ENCODE data around the gene DPY19L1.
A peak's percentile ranks its signal among the peaks of the same experiment; 100 is the strongest.
"Not testable (repeated sequence)": the region's sequence is repeated elsewhere in the genome, so short reads cannot be mapped to it uniquely, and the experiment has no call there.

Gene DPY19L1

GRCh38 chr7:35004531-35005095 lies 32.7 kb downstream of the DPY19L1 start:
- TF ChIP-seq, protein P1, sequence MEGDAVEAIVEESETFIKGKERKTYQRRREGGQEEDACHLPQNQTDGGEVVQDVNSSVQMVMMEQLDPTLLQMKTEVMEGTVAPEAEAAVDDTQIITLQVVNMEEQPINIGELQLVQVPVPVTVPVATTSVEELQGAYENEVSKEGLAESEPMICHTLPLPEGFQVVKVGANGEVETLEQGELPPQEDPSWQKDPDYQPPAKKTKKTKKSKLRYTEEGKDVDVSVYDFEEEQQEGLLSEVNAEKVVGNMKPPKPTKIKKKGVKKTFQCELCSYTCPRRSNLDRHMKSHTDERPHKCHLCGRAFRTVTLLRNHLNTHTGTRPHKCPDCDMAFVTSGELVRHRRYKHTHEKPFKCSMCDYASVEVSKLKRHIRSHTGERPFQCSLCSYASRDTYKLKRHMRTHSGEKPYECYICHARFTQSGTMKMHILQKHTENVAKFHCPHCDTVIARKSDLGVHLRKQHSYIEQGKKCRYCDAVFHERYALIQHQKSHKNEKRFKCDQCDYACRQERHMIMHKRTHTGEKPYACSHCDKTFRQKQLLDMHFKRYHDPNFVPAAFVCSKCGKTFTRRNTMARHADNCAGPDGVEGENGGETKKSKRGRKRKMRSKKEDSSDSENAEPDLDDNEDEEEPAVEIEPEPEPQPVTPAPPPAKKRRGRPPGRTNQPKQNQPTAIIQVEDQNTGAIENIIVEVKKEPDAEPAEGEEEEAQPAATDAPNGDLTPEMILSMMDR (IDR thresholded peaks at IDR 0.05; ENCODE audit: control insufficient read depth, extremely low read depth, insufficient read depth) = no peak
- H3K4me3 ChIP-seq (ENCODE audit: low read depth, low read length) = no peak overlapping the region
- DNase-seq (ENCODE audit: low read depth) = no peak

DNA sequence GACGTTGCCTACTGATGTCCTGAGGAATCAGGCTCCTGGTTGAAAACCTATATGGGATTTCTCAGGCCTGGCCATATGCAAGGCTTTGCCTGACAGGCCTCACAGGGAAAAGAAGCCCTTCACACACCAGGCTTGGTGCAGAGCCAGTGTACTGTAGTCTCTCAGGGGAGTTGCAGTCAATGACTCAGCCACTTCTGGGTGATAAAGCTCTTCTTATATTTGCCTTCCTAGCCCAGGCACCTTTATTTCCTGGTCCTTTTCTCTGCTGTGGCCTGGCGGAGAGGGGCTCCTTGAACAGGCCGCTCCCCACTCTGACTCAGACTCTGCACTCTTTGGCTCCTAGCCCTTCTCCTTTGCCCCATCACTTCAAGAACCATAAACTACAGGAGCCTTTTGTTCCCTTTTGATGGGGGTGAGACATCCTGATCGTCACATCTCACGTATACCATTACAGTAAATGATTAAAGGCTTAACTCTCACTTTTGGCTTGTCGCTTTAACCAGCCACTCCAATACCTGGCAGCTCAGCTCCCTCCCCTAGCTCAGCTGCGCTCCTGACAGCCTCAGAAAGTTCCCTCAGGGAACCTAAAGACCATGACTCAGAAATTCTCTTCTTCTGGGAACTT lies 33.5 kb downstream of the DPY19L1 start:
- peak; percentile 49 for DNase-seq (ENCODE audit: low read depth)
- TF ChIP-seq, protein P1 (IDR thresholded peaks at IDR 0.05; ENCODE audit: control insufficient read depth, extremely low read depth, insufficient read depth) = no peak
- H3K4me3 ChIP-seq (ENCODE audit: low read depth, low read length) = no peak overlapping the region

DNA sequence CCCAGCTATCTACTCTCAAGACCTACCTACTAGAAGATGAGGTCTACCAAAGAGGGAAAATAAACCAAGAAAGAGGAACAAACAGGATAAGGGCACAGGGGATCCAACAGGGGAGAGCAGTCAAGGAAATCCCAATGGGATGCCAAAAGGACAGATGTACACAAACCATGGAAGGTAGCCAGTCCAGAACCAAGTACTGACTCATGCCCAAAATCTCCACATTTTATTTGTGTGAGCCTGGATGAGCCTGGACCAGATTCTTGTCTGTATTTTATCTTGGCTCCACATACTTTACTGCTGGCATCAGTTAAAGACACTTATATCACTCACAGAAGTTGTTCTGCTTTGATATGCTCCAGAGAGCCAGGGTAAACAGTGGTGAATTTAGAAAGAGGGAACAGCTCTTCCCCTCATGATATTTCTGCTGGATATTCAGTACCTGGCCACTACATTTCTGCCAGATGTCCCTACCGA lies 34.1 kb downstream of the DPY19L1 start:
- DNase-seq (ENCODE audit: low read depth); H3K4me3 ChIP-seq (ENCODE audit: low read depth, low read length): not testable (repeated sequence)

DNA sequence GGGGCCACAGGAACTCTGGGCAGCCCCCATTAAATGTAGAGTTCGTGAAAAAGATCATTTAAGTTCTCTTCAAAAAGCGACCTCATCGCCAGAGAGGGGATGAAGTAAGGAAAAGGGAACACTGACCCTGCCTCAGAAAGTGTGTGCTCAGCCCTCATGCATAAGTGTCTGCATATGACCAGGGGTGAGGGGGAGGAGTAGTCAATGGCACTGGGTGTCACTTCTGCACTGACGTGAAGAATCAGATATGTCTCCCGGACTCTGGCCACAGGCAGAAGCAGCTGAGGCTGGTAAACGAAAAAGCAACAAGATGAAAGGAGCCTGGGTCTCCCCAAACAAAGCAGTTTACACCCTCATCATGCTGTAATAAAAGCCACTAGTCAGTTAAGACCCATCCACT lies 39.0 kb downstream of the DPY19L1 start:
- DNase-seq (ENCODE audit: low read depth); H3K4me3 ChIP-seq (ENCODE audit: low read depth, low read length): not testable (repeated sequence)

GRCh38 chr7:34996423-34997090 lies 40.7 kb downstream of the DPY19L1 start:
- not testable (repeated sequence) for H3K4me3 ChIP-seq (ENCODE audit: low read depth, low read length); DNase-seq (ENCODE audit: low read depth)

DNA sequence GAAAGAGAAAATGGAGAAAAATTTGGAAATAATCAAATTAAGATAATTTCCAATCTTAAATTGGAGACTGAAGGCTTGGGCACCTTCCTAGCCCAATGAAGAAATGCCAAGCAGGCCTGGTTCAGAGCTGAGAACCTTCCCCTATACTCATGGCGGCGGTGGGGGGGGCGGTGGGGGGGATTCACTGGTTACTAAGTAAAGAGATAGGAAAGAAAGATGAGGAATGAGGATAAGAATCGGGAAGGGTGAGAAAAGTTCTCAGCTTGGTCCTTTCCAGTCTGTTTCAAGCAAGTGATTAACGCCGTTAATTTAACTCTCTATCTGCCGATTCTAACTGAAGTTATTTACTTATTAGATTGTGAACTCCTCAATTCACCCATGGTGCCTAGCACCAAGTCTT lies 41.5 kb downstream of the DPY19L1 start:
- DNase-seq (ENCODE audit: low read depth) = no peak
- H3K4me3 ChIP-seq (ENCODE audit: low read depth, low read length) = no peak overlapping the region
- TF ChIP-seq, protein P1 (IDR thresholded peaks at IDR 0.05; ENCODE audit: control insufficient read depth, extremely low read depth, insufficient read depth) = no peak

DNA sequence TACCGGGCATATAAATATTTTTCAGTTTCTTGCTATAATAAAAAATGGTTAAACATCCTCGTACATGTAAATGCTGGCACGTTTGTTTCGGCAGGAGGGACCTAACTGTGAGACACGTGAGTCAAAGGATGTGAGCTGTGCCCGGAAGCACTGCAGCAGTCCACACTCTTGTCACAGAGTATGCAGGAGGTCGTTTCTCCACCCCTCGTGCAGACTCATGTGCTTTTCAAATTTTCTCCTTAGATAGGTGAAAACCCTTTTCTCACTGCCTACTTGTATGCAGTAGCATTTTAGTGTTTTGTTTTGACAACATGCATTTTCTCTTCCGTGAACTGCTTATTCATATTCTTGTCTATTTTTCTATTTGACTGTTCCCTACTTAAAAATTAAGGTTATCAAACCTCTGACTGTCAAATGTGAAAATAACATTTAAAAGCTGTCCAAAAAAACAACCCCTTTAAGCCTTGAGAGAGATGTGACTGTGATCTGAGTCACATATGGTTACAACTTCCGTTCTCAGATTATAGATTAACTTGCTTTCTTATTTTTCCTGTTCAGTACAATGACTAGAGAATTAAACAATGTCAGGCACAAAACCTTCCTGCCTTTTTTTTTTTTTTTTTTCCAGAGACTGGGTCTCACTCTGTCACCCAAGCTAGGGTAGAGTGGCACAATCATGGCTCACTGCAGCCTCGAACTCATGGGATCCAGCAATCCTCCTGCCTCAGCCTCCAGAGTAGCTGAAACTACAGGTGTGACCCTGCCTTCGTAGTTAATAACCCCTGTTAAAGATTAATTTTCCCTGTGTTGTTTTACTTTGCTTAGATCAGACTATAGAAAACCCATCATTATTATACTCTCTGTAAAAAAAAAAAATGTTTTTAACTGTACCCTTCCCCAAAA lies 45.1 kb downstream of the DPY19L1 start:
- H3K4me3 ChIP-seq (ENCODE audit: low read depth, low read length) = no peak overlapping the region
- TF ChIP-seq, protein P1 (IDR thresholded peaks at IDR 0.05; ENCODE audit: control insufficient read depth, extremely low read depth, insufficient read depth) = no peak
- no peak for DNase-seq (ENCODE audit: low read depth)

GRCh38 chr7:34988442-34989125 lies 48.7 kb downstream of the DPY19L1 start:
- H3K4me3 ChIP-seq (ENCODE audit: low read depth, low read length); DNase-seq (ENCODE audit: low read depth): not testable (repeated sequence)

DNA sequence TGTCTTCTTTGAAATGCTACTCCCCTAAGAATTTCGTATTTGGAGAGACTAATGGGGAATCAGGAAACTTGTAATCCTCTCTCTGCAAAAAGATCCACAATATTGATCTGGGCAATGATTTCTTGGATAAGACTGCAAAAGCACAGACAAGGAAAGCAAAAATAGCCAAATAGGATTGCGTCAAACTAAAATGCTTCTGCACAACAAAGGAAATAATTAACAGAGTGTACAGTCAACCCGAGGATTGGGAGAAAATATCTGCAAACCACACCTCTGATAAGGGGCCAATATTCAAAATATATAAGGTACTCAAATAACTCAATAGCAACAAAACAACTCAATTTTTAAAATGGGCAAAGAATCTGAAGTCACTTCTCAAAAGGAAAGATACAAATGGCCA lies 52.1 kb downstream of the DPY19L1 start:
- not testable (repeated sequence) for DNase-seq (ENCODE audit: low read depth)

DNA sequence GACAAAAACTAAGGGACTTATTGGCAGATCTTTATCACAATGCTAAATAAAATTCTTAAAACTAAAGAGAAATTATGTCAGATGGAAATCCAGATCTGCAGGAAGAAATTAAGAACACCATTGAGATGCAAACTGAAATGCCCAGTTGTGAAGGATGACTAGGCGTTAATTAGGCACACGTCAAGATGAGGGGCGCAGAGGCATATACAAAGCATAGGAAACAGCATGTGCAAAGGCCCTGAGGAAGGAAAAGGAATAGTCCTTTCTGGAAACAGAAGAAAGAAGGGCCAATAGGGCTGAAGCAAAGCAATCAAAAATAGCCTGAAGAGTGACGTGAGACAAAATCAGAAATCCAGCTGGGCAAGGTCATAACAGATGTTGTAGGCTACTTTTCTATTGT lies 53.1 kb downstream of the DPY19L1 start:
- DNase-seq (ENCODE audit: low read depth); H3K4me3 ChIP-seq (ENCODE audit: low read depth, low read length): not testable (repeated sequence)

More for the DNA sequence above, 52.1 kb downstream of the DPY19L1 start:
- not testable (repeated sequence) for H3K4me3 ChIP-seq (ENCODE audit: low read depth, low read length)

All from LNCaP clone FGC (cell line).